CD4-positive, alpha-beta T cell treated with Interleukin-17A for 1 hour (primary cell): Measurements from ENCODE around the gene FCRLB.
"Not testable (repeated sequence)": the region's sequence is repeated elsewhere in the genome, so short reads cannot be mapped to it uniquely, and the experiment has no call there.

ENCODE experiments used
- DNase-seq: peaks from one replicate; pipeline ENCODE4 v3.0.0-alpha.2; 2020

FCRLB gene

GRCh38 chr1:161720956-161721737 lies at the start of gene FCRLB:
TSS of gene FCRLB (plus strand) at chr1:161721544. CDS start at chr1:161722673, 1,129 bp downstream.
- DNase-seq = no peak

- not testable (repeated sequence) for DNase-seq
These were observed 47.9 kb upstream of the FCRLB start for GRCh38 chr1:161673437-161673836.

GRCh38 chr1:161674447-161674846 lies 46.9 kb upstream of the FCRLB start:
- not testable (repeated sequence) for DNase-seq

- DNase-seq = not testable (repeated sequence)
These were observed 46.4 kb upstream of the FCRLB start for GRCh38 chr1:161674908-161675307.

- no peak for DNase-seq
These were observed 44.9 kb upstream of the FCRLB start for GRCh38 chr1:161676441-161676840.

- no peak for DNase-seq
These were observed 44.2 kb upstream of the FCRLB start for GRCh38 chr1:161676958-161677689.

GRCh38 chr1:161678500-161678899 lies 42.8 kb upstream of the FCRLB start:
- no peak for DNase-seq

- DNase-seq = no peak
These were observed 39.5 kb upstream of the FCRLB start for GRCh38 chr1:161681879-161682278.

GRCh38 chr1:161688946-161689345 lies 32.4 kb upstream of the FCRLB start:
- no peak for DNase-seq

GRCh38 chr1:161691846-161692245 lies 29.5 kb upstream of the FCRLB start:
- DNase-seq = no peak

GRCh38 chr1:161693020-161693712 lies 28.2 kb upstream of the FCRLB start:
- not testable (repeated sequence) for DNase-seq

- not testable (repeated sequence) for DNase-seq
These were observed 23.0 kb upstream of the FCRLB start for GRCh38 chr1:161698302-161698701.

- no peak for DNase-seq
These were observed 19.1 kb upstream of the FCRLB start for GRCh38 chr1:161702250-161702649.

GRCh38 chr1:161705537-161705936 lies 15.8 kb upstream of the FCRLB start:
- no peak for DNase-seq

- no peak for DNase-seq
These were observed 15.2 kb upstream of the FCRLB start for GRCh38 chr1:161706113-161706481.

- DNase-seq = no peak
These were observed 14.6 kb upstream of the FCRLB start, which contains the start of gene FCRLA for GRCh38 chr1:161706482-161707347. TSS of gene FCRLA (plus strand) at chr1:161707229. CDS start at chr1:161707265, 36 bp downstream.

GRCh38 chr1:161707503-161707902 lies 13.8 kb upstream of the FCRLB start:
- no peak for DNase-seq

- no peak for DNase-seq
These were observed 12.0 kb upstream of the FCRLB start for GRCh38 chr1:161709373-161709772.

GRCh38 chr1:161710560-161710959 lies 10.8 kb upstream of the FCRLB start:
- no peak for DNase-seq

GRCh38 chr1:161718559-161719324 lies 2.6 kb upstream of the FCRLB start:
- no peak for DNase-seq

- DNase-seq = no peak
These were observed 2.1 kb upstream of the FCRLB start for GRCh38 chr1:161719325-161719611.

GRCh38 chr1:161720422-161720821 lies 922 bp upstream of the FCRLB start:
- no peak for DNase-seq
